ENCODE results near the gene SEPTIN1.
"Not testable (repeated sequence)": the region's sequence is repeated elsewhere in the genome, so short reads cannot be mapped to it uniquely, and the experiment has no call there.

SEPTIN1 gene

DNA sequence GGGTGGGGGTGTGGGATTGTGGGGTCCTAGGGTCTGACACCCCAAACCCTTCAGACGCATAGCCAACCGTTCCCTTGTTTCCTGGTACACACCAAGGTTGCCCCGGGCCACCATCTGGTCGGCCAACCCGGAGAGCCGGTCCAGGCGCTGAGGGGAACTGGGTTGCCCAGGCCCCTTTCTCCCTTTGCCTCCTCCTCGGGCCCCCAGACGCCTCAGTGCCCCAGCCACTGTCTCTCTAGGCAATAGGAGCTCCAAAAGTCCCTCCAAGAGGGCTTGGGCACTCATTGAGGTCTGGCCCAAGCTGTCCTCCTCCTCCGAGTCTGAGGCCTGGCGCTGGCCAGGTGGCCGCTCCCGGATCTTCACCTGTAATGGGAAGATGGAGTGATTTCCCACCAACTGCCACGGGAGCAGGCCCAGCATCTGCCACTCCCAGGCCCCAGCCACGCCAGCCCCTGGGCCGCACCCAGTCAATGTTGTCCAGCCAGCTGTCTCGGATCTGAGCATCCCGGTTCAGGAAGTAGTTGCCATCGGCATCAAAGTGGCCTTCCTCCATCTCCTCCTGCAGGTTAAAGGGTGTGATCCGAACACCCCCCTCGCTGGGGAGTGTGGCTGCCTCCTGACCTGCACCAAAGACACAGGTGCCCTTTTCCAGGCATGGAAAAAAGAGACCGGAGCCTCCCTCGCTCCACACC lies 28.8 kb downstream of the SEPTIN1 start:
- TF ChIP-seq POLR2A (IDR thresholded peaks at IDR 0.05; ENCODE audit: low read length) (no peak), GATA1 (IDR thresholded peaks at IDR 0.05; ENCODE audit: low read depth, low read length) (no peak)
- DNase-seq, result no peak

DNA sequence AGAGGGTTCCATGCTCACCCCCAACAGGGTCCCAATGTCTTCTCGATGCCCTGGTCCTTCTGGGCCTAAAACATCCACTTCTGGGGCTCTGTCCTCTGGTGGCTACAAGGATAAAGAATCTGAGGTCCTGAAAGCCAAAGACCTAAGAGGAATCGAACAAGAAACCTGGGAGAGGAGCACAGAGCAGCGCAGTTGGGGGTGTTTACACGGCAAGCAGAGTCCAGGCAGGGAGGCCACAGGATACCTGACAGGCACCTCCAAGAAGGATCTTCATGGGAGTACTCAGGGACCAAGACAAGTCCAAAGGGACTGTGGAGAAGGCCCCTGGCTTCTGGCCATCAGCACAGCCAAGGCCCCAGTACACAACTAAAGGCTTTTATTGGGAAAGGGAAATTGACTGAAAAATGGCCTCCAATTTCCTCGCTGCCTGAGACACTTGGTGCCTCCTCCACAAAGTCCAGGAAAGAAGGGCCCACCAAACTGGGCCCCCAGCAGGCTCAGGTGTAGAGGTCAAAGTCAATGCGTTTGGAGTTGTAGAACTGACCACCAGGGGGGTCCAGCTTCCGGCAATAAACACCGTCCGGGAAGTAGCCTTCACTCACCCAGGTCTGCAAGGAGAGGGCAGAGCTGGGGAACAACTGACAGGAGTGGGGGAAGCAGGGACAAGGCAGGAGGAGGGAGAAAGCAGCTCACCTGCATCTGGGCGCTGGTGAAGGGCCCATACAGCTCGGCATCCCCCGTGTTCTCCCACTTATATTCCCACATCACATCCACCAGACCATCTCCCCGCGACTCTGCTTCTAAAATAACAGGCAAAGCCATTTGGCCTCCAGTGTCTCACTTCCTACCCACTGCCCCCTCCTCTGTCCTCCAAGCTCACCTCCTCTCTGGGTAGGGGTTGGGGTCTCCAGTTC lies 29.6 kb downstream of the SEPTIN1 start:
- DNase-seq, result no peak

DNA sequence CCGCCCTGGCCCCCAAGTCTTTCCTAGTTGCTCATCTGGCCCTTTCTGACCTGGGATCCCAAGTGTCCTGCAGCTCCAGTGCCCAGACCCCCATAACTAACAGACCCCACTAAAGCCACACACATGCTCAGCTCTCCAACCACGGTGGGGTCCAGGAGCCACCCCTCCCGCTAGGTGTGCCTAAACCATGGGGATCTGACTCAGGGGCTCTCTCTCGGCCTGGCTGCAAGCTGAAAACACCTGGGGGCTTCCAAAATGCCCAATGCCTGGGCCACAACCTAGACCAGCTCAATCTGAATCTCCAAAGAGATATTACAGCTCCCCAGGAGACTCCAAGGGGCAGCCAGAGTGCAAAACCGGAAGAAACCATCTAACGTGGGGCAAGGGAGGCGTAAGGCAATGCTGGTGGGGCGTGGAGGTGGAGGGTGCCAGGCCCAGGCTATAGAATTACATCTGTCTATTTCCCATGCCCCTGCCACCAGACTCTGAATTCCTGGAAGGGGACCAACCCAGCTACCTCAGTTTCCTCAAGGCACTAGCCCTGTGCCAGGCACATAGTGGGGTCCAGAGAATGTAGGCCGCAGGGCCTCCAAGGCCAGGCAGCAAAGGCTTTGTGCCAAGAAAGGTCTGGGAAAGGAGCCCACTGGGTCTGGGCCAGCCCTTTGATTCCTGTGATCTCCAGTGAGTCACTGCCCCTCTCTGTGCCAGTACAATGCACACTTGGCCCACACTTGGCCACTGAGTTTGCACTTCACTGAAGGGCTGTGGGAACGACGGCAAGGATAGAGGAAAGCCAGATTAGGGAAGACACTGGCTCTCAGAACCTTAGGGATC lies 30.6 kb downstream of the SEPTIN1 start:
- TF ChIP-seq POLR2A (IDR thresholded peaks at IDR 0.05; ENCODE audit: low read length), result no peak
- TF ChIP-seq GATA1 (IDR thresholded peaks at IDR 0.05; ENCODE audit: low read depth, low read length), result no peak
- DNase-seq, result no peak

More for the DNA sequence above, 29.6 kb downstream of the SEPTIN1 start:
- TF ChIP-seq GATA1 (IDR thresholded peaks at IDR 0.05; ENCODE audit: low read depth, low read length) (no peak), POLR2A (IDR thresholded peaks at IDR 0.05; ENCODE audit: low read length) (no peak)

DNA sequence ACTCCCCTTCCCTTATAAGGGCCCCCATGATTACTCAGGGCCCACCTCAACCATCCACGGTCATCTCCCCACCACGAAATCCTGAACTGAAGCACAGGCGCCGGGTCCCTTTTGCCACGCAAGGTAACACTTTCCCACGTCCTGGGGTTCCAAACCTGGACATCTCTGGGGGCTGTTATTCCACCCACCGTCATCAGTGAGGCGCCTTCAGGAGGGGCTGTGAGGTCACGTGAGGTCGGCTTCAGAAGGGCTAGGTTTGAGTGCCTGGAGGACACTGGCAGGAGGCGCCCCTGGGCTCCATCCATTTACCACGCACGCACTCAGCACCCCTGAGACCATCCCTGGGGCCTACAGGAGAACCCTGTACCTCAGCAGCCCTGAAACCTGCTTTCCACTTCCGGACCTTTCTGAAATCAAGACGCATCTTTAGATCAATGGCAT lies 31.3 kb downstream of the SEPTIN1 start:
- DNase-seq, result no peak
- TF ChIP-seq POLR2A (IDR thresholded peaks at IDR 0.05; ENCODE audit: low read length) (no peak), GATA1 (IDR thresholded peaks at IDR 0.05; ENCODE audit: low read depth, low read length) (no peak)

DNA sequence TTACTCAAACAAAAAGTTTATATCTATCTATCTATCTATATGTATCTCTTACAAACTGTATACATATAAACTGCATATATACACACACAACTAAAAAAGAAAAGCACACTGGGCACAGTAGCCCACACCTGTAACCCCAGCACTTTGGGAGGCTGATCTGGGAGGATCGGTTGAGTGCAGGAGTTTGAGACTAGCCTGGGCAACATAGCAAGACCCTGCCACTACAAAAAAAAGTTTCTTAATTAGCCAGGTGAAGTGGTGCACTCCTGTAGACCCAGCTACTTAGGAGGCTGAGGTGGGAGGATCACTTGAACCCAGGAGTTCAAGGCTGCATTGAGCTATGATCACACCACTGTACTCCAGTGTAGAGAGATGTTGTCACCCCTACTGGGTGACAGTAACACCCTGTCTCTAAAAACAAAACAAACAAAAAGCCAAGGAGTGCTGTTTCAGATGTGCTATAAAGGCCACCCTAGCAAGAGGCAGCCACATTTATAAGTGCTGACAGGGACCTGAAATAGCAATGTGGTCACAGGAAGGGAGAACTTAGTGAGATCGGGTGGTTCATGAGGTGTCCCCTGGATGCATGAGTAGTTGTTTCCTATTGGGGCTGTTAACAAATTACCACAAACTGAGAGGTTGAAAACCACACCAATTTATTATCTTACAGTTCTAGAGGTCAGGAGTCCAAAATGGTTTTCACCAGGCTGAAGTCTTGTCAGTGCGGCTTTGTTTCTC lies 32.1 kb downstream of the SEPTIN1 start:
- TF ChIP-seq POLR2A (IDR thresholded peaks at IDR 0.05; ENCODE audit: low read length), result no peak
- TF ChIP-seq GATA1 (IDR thresholded peaks at IDR 0.05; ENCODE audit: low read depth, low read length), result no peak
- no peak for DNase-seq

DNA sequence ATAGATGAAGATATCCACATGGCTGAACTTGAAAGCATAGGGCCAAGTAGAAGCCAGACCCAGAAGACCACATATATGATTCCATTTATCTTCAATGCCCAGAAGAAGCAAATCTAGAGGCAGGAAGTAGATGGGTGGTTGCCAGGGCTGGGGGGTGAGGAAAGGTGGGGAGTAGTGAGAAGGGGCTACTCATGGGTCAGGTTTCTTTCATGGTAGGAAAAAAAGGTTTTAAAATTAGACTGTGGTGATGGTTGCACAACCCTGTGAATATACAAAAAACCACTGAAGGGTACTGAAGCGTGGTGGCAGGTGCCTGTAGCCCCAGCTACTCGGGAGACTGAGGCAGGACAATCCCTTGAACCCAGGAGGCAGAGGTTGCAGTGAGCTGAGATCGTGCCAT lies 32.7 kb downstream of the SEPTIN1 start:
- no peak for DNase-seq
- TF ChIP-seq POLR2A (IDR thresholded peaks at IDR 0.05; ENCODE audit: low read length) (no peak), GATA1 (IDR thresholded peaks at IDR 0.05; ENCODE audit: low read depth, low read length) (no peak)

DNA sequence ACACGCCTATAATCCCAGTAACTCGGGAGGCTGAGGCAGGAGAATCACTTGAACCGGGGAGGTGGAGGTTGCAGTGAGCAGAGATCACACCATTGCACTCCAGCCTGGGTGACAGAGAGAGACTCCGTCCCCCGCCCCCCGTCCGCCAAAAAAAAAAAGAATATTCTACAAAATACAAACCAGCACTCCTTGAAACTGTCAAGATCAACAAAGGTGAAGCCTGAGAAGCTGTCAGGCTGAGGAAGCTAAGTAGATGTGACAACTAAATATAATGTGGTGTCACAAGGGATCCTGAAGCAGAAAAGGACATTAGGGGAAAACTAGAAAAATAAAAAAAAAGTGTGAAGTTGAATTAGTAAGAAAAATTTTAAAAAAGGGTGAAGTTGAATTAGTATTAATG lies 33.4 kb downstream of the SEPTIN1 start:
- TF ChIP-seq POLR2A (IDR thresholded peaks at IDR 0.05; ENCODE audit: low read length), result no peak
- TF ChIP-seq GATA1 (IDR thresholded peaks at IDR 0.05; ENCODE audit: low read depth, low read length), result no peak
- DNase-seq, result no peak

DNA sequence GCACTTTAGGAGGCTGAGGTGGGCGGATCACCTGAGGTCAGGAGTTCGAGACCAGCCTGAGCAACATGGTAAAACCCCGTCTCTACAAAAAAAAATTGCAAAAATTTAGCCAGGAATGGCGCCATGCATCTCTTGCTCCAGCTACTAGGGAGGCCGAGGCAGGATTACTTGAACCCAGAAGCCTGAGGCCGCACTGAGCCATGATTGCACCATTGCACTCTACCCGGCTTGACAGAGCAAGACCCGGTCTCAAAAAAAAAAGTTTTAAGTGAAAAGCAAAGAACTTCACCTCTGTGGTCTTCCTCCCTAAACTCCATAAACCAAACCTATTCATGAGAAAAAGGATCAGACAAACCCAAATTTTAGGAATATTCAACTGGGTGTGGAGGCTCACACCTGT lies 34.2 kb downstream of the SEPTIN1 start:
- no peak for DNase-seq
- TF ChIP-seq POLR2A (IDR thresholded peaks at IDR 0.05; ENCODE audit: low read length) (no peak), GATA1 (IDR thresholded peaks at IDR 0.05; ENCODE audit: low read depth, low read length) (no peak)

DNA sequence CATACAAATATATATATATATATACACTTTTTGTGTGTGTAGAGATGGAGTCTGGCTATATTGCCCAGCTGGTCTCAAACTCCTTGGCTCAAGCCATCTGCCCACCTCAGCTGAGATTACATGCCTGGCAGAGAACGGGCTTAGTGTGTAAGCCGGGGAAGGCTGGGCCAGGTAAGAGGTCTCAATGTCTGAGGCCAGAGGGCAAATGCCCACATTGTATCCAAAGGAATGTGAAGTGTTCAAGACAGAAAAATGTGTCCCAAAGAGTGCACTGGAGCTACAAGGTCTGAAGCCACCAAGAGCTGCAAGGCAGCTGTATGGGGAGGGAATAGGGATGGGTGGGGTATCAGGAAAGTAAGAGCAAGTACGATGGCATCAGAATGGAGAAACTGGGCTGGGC lies 36.1 kb downstream of the SEPTIN1 start:
- no peak for DNase-seq
- TF ChIP-seq GATA1 (IDR thresholded peaks at IDR 0.05; ENCODE audit: low read depth, low read length) (no peak), POLR2A (IDR thresholded peaks at IDR 0.05; ENCODE audit: low read length) (no peak)

DNA sequence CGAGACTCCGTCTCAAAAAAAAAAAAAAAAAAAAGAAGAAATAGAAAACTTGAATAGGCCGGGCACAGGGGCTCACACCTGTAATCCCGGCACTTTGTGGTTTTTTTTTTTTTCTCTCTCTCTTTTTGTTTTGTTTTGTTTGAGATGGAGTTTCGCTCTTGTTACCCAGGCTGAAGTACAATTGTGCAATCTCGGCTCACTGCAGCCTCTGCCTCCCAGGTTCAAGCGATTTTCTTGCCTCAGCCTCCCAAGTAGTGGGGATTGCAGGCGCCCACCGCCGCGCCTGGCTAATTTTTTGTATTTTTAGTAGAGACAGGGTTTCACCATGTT lies 38.9 kb downstream of the SEPTIN1 start:
- DNase-seq, result not testable (repeated sequence)

DNA sequence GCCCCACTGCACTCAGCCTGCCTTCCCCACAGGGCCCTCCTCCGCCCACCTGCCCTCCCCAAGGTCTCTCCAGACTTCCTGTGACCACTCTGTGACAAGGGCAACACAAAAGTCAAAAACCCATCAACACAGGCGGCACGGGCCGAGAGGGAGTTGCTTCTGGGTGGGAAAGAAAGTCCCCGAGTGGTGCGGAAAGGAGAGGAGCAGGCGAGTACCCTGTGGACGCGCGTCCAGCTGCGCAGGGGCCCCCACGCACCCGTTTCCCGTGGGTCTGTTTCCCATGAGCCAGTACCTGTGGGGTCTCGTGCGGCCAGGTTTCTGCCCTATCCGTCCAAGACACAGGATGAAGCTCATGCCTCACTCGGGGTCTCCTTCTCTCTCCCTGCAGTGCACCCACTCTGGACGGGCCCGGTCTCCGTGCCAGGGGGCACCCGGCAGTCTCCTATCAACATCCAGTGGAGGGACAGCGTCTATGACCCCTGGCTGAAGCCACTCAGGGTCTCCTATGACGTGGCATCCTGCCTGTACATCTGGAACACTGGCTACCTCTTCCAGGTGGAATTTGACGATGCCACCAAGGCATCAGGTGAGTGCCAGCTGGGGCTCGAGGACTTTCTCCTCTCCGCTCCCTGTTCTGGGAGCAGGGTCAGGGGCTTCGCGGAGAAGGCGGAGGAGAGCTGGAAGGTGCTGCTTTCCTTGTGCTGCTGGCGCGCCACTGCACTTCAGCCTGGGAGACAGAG lies 39.4 kb downstream of the SEPTIN1 start:
- no peak for DNase-seq
- TF ChIP-seq GATA1 (IDR thresholded peaks at IDR 0.05; ENCODE audit: low read depth, low read length) (no peak), POLR2A (IDR thresholded peaks at IDR 0.05; ENCODE audit: low read length) (no peak)

DNA sequence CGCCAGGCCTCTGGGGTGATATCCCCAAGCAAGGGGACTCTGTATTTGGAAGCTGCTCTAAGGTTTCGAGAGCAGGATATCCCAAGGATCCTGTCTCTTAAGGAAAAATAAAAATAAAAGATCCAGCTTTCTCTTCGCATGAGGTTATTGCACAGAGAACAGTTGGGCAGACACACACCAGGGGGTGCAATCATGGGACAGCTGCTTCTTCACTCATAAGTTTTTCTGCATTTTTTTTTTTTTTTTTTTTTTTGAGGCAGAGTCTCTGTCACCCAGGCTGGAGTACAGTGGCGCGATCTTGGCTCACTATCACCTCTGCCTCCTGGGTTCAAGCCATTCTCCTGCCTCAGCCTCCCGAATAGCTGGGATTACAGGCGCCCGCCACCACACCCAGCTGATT lies 40.4 kb downstream of the SEPTIN1 start:
- not testable (repeated sequence) for DNase-seq

DNA sequence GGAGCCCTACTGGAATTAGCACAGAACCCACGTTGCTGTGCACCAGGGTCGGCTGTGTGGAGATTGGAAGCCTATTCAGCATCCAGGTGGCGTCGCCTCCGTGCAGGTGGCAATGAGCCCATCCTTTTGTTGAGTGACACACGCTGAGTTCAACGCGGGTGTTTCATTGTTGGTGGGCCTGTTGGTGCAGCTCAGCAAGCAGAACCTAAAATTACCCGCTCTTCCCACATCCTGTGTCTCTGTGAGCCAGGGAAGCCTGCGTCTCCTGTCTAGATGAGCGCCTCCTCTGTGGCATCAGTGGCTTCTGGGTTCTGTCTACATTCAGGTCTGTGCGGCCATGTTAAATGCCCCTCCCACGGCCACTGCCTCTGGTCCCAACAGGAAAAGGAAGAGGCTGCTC lies 41.7 kb downstream of the SEPTIN1 start:
- DNase-seq, result no peak
- TF ChIP-seq GATA1 (IDR thresholded peaks at IDR 0.05; ENCODE audit: low read depth, low read length) (no peak), POLR2A (IDR thresholded peaks at IDR 0.05; ENCODE audit: low read length) (no peak)

DNA sequence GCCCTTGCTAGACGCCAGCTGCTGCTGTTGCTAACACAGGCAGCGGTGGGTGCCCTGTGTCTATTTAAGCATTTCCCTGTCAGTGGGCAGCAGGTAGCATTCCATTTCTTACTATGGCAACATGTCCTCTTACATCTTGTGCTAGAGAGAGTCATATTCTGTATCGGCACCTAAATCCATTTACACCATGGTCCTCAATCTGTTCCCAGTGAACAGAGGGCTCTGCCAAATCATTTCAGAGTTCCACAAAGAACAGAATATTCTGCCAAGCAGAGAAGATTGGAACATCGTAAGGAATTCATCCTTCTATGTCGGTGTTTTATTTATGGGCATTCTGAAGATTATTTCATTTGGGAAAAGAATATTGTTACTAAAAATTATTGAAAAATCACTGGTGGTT lies 43.6 kb downstream of the SEPTIN1 start:
- DNase-seq, result not testable (repeated sequence)

DNA sequence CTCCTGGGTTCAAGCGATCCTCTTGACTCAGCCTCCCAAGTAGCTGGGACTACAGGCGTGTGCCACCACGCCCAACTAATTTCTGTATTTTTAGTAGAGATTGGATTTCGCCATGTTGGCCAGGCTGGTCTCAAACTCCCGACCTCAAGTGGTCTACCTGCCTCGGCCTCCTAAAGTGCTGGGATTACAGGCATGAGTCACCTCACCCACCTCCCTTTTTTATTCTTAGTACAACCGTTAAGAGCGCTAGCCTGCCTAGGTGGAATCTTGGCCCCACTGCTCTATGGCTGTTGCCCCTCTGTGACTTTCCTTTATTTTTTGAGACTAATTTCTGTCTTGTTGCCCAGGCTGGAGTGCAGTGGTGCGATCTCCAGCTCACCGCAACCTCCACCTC lies 44.4 kb downstream of the SEPTIN1 start:
- DNase-seq, result not testable (repeated sequence)

Measured in erythroblast (primary cell).